ENCODE data around the gene PABPN1L.

Gene PABPN1L

GRCh38 chr16:88883117-88883895 lies 16.8 kb upstream of the PABPN1L start:
- no peak for DNase-seq (ENCODE audit: low read depth)

DNA sequence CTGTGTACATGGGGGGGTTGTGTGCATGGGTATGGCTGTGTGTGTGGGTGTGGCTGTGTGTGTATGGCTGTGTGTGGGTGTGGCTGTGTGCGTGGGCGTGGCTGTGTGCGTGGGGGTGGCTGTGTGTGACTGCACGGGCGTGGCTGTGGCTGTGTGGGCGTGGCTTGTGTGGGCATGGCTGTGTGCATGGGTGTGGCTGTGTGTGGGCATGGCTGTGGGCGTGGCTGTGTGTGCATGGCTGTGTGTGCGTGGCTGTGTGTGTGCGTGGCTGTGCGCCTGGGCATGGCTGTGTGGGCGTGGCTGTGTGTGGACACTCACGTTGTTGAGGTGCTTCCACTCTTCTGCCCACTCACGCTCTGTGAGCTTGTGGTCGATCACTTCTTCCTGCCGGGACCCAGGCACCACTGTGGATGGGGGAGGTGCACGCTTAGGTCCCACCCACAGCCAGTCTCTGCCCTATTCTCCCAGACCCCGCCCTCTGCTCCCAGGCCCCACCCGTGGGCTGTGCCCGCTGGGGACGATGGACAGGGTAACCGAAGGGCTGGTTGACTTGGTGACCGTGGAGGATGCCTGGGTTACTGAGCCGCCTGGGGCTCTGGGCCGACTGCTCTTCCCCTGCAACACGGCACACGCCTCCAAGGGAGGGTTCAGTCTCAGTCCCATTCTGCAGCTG lies 16.0 kb upstream of the PABPN1L start:
- DNase-seq (ENCODE audit: low read depth): no peak

- no peak for DNase-seq (ENCODE audit: low read depth)
Measured at GRCh38 chr16:88881675-88882357, 15.4 kb upstream of the PABPN1L start.

DNA sequence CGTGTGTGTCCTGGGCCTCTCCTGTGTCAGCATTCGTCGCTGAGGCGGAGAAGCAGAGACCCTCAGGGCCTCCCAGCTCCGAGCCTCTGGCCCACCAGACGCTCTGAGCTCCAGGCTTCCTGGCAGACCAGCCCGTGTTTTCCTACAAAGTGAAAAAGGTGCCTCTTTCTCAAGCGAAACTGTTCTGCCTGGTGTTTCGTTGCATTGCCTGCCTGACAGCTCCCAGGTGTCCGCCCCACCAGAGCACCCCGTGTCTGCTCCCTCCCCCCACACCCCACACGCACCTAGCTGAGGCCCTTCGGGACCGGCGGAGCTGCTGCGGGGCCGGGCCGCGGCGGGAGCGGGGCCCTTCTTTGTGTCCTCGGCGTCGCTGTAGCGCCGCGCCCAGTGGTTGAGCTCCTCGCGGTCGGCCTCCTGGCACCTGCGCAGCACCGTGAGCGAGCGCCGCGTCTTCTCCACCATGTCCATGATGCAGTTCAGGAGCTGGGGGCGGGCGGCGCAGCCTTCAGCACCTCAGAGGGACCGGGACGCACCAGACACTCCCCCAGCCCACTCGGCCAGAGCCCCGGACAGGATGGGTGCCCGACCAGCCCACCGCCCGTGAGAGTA lies 14.7 kb upstream of the PABPN1L start:
- no peak for DNase-seq (ENCODE audit: low read depth)

DNA sequence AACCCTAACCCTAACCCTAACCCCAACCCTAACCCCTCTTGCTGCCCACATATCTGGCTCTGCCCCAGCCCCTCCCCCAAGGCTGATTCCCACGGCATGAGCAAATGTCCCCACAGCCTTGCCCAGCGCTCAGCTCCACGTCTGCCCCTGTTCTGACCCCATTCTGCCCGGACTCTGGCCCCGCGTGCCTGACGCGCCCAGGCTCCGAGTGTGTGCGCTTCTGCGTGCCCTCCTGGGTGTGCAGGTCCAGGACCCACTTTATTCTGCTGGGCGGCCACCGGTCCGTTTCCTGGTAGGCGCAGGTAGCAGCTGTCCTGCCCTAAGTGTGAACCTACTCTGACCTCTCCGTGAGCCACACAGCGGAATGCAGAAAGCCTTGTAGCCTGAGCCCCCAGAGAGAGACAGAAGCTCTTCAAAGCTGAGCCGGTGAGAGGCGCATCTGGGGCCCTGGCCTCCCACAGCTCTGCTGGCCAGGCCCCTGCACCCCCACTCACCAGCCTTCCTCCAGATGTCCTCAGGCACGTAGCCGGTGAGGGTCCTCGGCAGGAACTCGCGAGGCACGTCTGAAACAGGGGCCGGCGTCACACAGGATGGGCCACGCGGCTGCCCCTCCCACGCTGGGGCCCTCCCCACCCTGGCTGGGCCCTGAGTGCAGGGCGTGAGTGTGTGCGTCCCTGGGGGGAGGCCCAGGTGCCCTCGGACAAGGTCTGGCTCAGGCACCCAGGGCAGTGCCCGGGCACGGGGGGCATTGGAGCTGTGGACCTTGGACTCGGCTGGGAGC lies 14.0 kb upstream of the PABPN1L start:
- DNase-seq (ENCODE audit: low read depth): no peak

- no peak for DNase-seq (ENCODE audit: low read depth)
Measured at GRCh38 chr16:88879788-88880055, 13.3 kb upstream of the PABPN1L start.

DNA sequence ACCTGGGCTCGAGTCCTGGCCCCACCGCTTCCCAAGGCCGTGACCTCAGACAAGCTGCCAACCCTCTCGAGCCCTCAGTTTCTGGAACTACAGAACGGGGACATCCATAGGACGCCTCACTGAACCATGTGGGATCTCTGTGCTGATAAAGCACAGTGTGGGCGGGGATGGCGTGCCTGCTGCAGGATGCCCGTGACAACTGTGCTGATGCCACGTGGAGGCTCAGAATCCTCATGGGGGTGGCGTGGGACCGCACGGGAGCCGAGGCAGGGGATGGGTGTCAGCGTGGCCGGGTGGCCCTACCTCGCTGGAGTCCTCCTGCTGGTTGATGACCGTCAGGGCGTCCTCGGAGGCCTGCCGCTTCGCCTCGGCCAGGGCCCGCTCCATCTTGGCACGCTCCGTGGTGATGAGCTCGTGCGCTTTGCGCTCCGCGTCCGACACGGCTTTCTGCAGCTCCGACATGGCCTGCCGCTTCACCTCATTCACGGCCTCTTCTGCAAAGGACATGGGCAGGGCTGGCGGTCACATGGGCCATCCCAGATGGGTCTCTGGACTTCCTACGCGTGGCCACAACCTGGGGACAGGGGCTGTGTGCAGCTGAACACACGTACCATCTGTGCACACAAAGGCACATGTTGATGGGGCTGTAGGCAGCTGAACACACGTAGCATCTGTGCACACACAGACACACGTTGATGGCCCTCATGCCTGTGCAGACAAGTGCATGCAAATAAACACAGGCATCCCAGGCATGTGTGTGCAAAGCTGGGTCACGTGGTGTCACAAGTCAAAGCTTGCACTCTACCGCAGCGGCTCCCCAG lies 12.7 kb upstream of the PABPN1L start:
- DNase-seq (ENCODE audit: low read depth): no peak

DNA sequence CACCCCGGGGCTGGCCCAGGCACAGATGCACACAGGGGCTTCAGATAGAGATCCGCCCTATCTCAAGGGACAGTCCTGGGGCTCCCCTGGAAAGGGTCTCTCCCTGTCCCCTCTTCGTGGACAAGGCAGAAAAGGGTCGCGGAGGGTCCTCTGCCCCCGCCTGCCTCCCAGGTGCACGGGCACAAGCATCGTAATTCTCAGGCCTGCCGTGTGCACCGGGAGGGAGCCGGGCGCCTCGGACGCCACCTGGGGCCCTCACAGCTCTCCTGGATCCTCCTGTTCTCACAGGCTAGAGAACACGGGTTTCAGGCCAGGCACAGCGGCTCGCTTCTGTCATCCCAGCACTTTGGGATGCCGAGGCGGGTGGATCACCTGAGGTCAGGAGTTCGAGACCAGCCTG lies 11.9 kb upstream of the PABPN1L start:
- DNase-seq (ENCODE audit: low read depth): no peak

DNA sequence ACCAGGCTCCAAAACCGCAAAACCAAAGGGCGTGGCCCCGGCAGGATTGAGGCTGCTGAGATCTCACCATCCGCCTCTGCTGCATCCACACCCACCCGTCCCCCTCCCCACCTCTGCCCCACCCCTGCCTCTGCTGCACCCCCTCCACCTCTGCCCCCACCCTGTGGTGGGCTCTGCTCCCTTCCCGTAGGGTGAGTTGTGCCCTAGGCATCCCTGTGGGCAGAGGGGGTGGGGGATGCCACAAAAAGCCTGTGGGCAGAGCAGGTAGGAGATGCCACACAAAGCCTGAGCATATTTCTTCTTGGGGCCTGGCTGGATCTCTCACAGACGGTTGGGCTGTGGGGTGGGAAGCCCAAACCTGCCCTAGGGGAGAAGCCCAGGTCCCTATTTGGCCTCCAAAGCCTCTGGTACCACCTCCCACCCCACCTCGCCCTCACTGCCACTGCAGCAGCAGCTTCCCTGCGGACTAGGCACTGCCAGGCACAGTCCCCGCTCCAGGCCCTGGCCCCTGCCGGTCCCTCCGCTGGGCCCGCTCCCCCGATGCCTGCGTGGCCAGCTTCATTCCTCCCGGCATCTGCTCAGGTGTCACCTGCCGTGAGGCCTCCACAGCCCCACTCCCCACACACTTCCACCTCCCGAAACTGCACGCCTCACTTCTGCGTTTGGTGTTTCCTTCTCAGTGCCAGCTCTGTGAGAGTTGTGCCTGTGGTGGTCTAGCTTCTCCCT lies 11.3 kb upstream of the PABPN1L start:
- no peak for DNase-seq (ENCODE audit: low read depth)

GRCh38 chr16:88876942-88877526 lies 10.6 kb upstream of the PABPN1L start:
- no peak for DNase-seq (ENCODE audit: low read depth)

- no peak for DNase-seq (ENCODE audit: low read depth)
Measured at GRCh38 chr16:88875703-88876234, 9.3 kb upstream of the PABPN1L start.

DNA sequence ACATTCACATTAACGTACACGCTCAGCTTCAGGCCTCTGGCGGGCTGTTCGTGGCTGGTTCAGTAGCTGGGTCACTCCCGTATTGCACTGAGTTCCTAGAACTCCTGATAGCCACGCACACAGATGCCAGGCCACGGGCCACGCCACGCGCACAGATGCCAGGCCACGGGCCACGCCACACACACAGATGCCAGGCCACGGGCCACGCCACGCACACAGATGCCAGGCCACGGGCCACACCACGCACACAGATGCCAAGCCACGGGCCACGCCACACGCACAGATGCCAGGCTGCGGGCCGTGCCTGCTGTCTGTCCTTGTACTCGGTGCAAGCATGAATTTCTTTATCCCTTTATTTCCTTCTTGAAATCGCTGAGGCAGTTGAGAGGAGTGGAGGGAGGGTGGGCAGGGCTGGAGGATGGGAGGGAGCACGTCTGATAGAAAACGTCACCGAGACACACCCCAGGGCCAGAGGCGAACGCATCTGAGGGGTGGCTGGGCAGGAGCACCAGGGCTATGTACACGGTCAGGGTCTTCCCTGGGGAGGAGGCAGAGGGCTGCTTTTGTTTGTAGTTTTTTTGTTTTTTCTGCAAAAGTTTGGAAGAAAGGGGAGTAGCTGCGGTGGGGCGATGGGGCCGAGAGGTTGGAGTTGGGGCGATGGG lies 8.6 kb upstream of the PABPN1L start:
- DNase-seq (ENCODE audit: low read depth): no peak

GRCh38 chr16:88872650-88873331 lies 6.3 kb upstream of the PABPN1L start:
- no peak for DNase-seq (ENCODE audit: low read depth)

DNA sequence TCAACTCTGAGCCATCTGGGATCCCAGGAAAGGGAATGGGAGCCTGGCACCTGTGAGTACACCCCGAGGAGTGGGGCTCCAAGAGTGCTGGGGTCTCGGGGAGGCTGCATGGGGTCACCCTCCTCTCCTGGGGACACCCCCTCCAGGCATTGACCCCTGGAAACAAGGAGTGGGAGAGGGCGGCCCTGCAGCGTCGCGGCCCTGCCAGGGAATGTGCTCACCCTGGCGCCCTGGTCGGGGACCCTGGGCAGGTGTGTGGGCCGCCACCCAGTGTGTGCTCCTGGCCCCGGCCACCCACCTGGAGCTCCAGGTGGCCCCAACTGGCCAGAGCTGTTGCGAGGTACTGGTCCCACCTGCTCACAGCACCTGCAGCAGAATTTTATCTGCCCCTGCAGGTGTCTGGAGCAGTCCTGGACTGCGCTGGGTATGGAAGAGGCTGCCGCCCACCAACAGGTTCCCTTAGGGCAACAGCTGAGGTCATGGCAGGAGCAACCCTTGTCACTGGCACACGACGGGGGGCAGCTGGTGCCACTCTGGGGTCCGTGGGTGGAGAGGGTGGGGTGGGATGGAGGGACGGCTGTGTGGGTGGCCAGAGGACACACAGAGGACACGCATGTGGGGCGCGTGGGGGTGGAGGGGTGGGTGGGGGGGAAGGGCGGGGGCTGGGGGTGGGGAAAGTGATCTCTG lies 5.4 kb upstream of the PABPN1L start:
- no peak for DNase-seq (ENCODE audit: low read depth)

GRCh38 chr16:88871349-88871702 lies 4.9 kb upstream of the PABPN1L start:
- DNase-seq (ENCODE audit: low read depth): no peak

DNA sequence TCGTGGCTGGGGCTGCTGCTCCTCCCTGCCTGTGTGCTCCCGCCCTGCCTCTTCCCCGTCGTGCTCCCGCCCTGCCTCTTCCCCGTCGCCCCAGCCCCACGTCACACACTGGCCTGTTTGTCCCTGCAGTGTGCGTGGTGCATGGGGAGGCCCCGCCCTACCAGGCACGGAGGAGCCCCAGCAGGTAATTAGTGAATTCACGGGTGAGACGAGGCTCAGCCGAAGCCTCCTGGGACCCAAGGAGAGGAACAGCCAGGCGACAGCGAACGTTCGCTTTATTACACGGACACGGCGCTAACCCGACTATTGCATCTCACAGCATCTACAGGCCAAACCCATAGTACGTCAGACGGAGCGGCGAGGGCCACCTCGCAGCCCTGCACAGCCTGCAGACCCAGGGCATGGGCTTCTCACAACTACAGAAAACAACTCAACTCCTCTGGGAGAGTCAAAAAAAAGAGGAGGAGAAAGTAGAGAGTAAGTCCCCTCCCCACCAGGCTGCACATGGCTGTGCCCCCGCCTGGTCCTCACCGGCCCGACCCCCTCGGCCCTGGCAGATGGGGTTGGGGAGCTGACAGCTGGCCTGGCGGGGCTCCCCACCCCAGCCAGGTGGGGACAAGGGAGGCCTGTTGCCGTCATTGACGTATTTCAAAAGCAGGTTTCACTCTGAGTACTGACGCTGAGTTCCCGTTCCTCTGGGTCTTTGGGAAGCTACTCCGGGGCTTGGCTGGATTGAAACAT lies 4.3 kb upstream of the PABPN1L start:
- DNase-seq (ENCODE audit: low read depth): no peak

DNA sequence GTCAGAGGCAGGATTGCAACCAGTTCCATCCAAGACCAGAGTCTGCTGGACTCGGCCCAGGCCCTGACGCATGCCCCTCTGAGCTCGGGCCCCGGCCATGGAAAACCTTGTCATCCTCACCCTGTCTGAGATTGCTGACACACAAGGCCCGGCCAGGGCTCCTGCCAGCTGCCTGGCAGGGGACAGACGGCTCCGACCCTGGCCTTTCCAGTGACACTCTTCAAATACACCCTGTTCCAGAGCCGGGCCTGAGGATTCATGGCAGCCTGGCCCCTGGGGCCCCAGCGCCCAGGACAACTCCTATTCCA lies 3.2 kb upstream of the PABPN1L start:
- no peak for DNase-seq (ENCODE audit: low read depth)
